Stimulated activated naive B cell treated with anti-CD40 and anti-IgM and Interleukin-4, amounts not matched to agents 10 μg/mL and 1 μg/mL and 100 μg/mL, for 72 hours (primary cell): ENCODE results near the gene SPEF2.

Source experiments
- ATAC-seq, 2 donors: fragments of 150-1000 bp; cut with Tn5 transposase; replicated peaks; 2 replicates each; pipeline ENCODE4 v1.10.0; 2021; ENCODE audit warnings: moderate library complexity in 1 of 2
- DNase-seq: peaks from one replicate; pipeline ENCODE4 v3.0.0; 2021
- H3K27ac Mint-ChIP-seq: one replicate; pipeline ENCODE4 v1.8.0; 2022; ENCODE audit warnings: mild to moderate bottlenecking, mixed read lengths
- H3K27me3 Mint-ChIP-seq, 2 donors: one replicate each; pipeline ENCODE4 v1.8.0; 2022; ENCODE audit warnings: mixed read lengths in 2 of 2
- H3K36me3 Mint-ChIP-seq, 2 donors: one replicate each; pipeline ENCODE4 v1.8.0; 2022; ENCODE audit warnings: mixed read lengths in 2 of 2, mild to moderate bottlenecking in 1 of 2
- H3K4me1 Mint-ChIP-seq, 2 donors: one replicate each; pipeline ENCODE4 v1.8.0; 2022; ENCODE audit warnings: mixed read lengths in 2 of 2, mild to moderate bottlenecking in 1 of 2
- H3K4me3 Mint-ChIP-seq, 2 donors: one replicate each; pipeline ENCODE4 v1.8.0; 2022; ENCODE audit warnings: mild to moderate bottlenecking in 2 of 2, mixed read lengths in 2 of 2, moderate library complexity in 1 of 2
- H3K9me3 Mint-ChIP-seq, 2 donors: one replicate each; pipeline ENCODE4 v1.8.0; 2022; ENCODE audit warnings: mixed read lengths in 2 of 2, mild to moderate bottlenecking in 1 of 2

The SPEF2 gene

GRCh38 chr5:35634326-35634725, 16.7 kb downstream of the SPEF2 start:
- Mint-ChIP-seq H3K27me3 (no peaks in the 10 kb centered on the region), H3K36me3 (peaks cover 23 to 28% of the 10 kb centered on the region in 2 donors), H3K4me3 (no peak overlapping the region), H3K27ac (no peak overlapping the region), H3K9me3 (peaks cover 4 to 10% of the 10 kb centered on the region in 2 donors), H3K4me1 (no peaks in the 10 kb centered on the region)
- ATAC-seq, result no peak
- no peak for DNase-seq

- H3K9me3 Mint-ChIP-seq, result no peaks in the 10 kb centered on the region
- H3K27me3 Mint-ChIP-seq, result no peaks in the 10 kb centered on the region
- H3K36me3 Mint-ChIP-seq, result peaks cover 0 to 6% of the 10 kb centered on the region in 2 donors
- no peak for DNase-seq
- no peak for ATAC-seq
- no peak overlapping the region for H3K4me3 Mint-ChIP-seq
- H3K27ac Mint-ChIP-seq, result no peak overlapping the region
- no peaks in the 10 kb centered on the region for H3K4me1 Mint-ChIP-seq
Observed at GRCh38 chr5:35640623-35641022, 23.0 kb downstream of the SPEF2 start.

GRCh38 chr5:35644543-35644942, 26.9 kb downstream of the SPEF2 start:
- ATAC-seq, result peak in 1 of 2 donors; percentile 20
- no peaks in the 10 kb centered on the region for H3K9me3 Mint-ChIP-seq
- H3K4me1 Mint-ChIP-seq, result no peaks in the 10 kb centered on the region
- H3K36me3 Mint-ChIP-seq, result peaks cover 0 to 2% of the 10 kb centered on the region in 2 donors
- no peak for DNase-seq
- no peak overlapping the region for H3K27ac Mint-ChIP-seq
- H3K27me3 Mint-ChIP-seq, result no peaks in the 10 kb centered on the region
- no peak overlapping the region for H3K4me3 Mint-ChIP-seq

- Mint-ChIP-seq H3K4me3 (no peak overlapping the region), H3K4me1 (no peaks in the 10 kb centered on the region), H3K9me3 (no peaks in the 10 kb centered on the region), H3K27ac (no peak overlapping the region), H3K36me3 (peaks cover 0 to 2% of the 10 kb centered on the region in 2 donors), H3K27me3 (no peaks in the 10 kb centered on the region)
- DNase-seq (no peak), ATAC-seq (no peak)
Observed at GRCh38 chr5:35647128-35647527, 29.5 kb downstream of the SPEF2 start.

- Mint-ChIP-seq H3K4me3 (no peak overlapping the region), H3K36me3 (peaks cover 0 to 2% of the 10 kb centered on the region in 2 donors), H3K9me3 (no peaks in the 10 kb centered on the region), H3K4me1 (no peaks in the 10 kb centered on the region), H3K27ac (no peak overlapping the region), H3K27me3 (no peaks in the 10 kb centered on the region)
- DNase-seq (no peak), ATAC-seq (no peak)
Observed at GRCh38 chr5:35647712-35648111, 30.0 kb downstream of the SPEF2 start.

GRCh38 chr5:35651002-35651756, 33.5 kb downstream of the SPEF2 start:
- H3K36me3 Mint-ChIP-seq, result no peaks in the 10 kb centered on the region
- H3K27ac Mint-ChIP-seq, result no peak overlapping the region
- DNase-seq (peak; percentile 9), ATAC-seq (peak; percentile 73 to 83)
- no peaks in the 10 kb centered on the region for H3K27me3 Mint-ChIP-seq
- H3K4me1 Mint-ChIP-seq, result peaks cover 3 to 13% of the 10 kb centered on the region in 2 donors
- no peaks in the 10 kb centered on the region for H3K9me3 Mint-ChIP-seq
- no peak overlapping the region for H3K4me3 Mint-ChIP-seq

GRCh38 chr5:35656721-35657120, 39.1 kb downstream of the SPEF2 start:
- H3K36me3 Mint-ChIP-seq, result no peaks in the 10 kb centered on the region
- H3K27ac Mint-ChIP-seq, result no peak overlapping the region
- H3K4me1 Mint-ChIP-seq, result peaks cover 3 to 13% of the 10 kb centered on the region in 2 donors
- no peak for ATAC-seq
- H3K4me3 Mint-ChIP-seq, result no peak overlapping the region
- H3K27me3 Mint-ChIP-seq, result no peaks in the 10 kb centered on the region
- DNase-seq, result no peak
- H3K9me3 Mint-ChIP-seq, result no peaks in the 10 kb centered on the region

- no peak overlapping the region for H3K27ac Mint-ChIP-seq
- no peak overlapping the region for H3K4me3 Mint-ChIP-seq
- DNase-seq, result no peak
- no peaks in the 10 kb centered on the region for H3K27me3 Mint-ChIP-seq
- peaks cover 4 to 9% of the 10 kb centered on the region in 2 donors for H3K9me3 Mint-ChIP-seq
- ATAC-seq, result no peak
- H3K4me1 Mint-ChIP-seq, result peaks cover 3 to 13% of the 10 kb centered on the region in 2 donors
- H3K36me3 Mint-ChIP-seq, result peaks cover 3 to 8% of the 10 kb centered on the region in 2 donors
Observed at GRCh38 chr5:35657877-35658276, 40.2 kb downstream of the SPEF2 start.

GRCh38 chr5:35659556-35659955, 41.9 kb downstream of the SPEF2 start:
- H3K27me3 Mint-ChIP-seq, result no peaks in the 10 kb centered on the region

DNA sequence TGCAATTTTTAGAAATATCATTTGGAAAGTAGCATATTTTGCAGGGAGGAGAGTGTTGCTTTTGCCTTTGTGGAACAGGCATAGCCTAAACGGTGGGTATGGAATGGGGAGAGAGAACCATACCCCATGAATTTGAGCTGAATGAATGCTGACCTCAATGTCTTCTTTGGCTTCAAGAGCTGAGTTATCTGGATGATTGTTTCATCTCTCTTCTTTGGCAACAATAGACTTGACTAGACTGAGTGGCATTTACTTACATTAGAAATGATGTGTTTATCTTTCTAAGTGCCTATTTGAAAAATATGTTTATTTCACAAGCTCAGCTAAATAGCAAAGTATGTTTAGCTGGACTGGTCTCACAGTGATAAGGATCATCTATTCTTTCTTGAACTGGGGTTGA, 42.8 kb downstream of the SPEF2 start:
- Mint-ChIP-seq H3K36me3 (peaks cover 7 to 12% of the 10 kb centered on the region in 2 donors), H3K4me1 (peaks cover 6 to 19% of the 10 kb centered on the region in 2 donors), H3K27ac (no peak overlapping the region), H3K27me3 (no peaks in the 10 kb centered on the region), H3K9me3 (peaks cover 4 to 16% of the 10 kb centered on the region in 2 donors), H3K4me3 (no peak overlapping the region)
- ATAC-seq, result no peak
- DNase-seq, result no peak

More at GRCh38 chr5:35659556-35659955, 41.9 kb downstream of the SPEF2 start:
- DNase-seq (no peak), ATAC-seq (no peak)
- Mint-ChIP-seq H3K4me3 (no peak overlapping the region), H3K27ac (no peak overlapping the region), H3K36me3 (peaks cover 7 to 12% of the 10 kb centered on the region in 2 donors), H3K9me3 (peaks cover 4 to 14% of the 10 kb centered on the region in 2 donors), H3K4me1 (peaks cover 4 to 19% of the 10 kb centered on the region in 2 donors)

GRCh38 chr5:35664584-35664983, 46.9 kb downstream of the SPEF2 start:
- Mint-ChIP-seq H3K27ac (no peak overlapping the region), H3K36me3 (peaks cover 7 to 17% of the 10 kb centered on the region in 2 donors), H3K4me1 (peaks cover 8 to 25% of the 10 kb centered on the region in 2 donors), H3K4me3 (no peak overlapping the region), H3K9me3 (peaks cover 4 to 16% of the 10 kb centered on the region in 2 donors), H3K27me3 (no peaks in the 10 kb centered on the region)
- ATAC-seq (no peak), DNase-seq (no peak)

DNA sequence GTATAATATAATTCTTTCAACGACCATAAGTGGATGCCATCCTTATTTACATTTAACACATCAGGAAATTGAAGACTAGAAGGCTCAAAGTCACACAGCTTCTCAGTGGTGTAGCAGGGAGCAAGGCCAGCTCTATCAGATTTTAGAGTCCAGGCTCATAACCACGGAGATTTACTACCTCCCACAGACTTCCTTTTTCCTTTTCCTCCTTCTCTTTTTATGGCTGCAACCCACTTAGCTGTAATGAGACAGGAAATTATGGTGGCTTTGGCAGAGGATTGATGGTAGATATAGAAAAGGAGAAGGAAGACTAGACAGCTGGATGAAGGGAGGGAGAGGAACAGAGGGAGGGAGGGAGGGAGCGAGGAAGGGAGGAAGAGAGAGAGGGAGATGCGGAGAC, 47.4 kb downstream of the SPEF2 start:
- no peak for ATAC-seq
- H3K4me3 Mint-ChIP-seq, result no peak overlapping the region
- DNase-seq, result no peak
- peaks cover 4 to 16% of the 10 kb centered on the region in 2 donors for H3K9me3 Mint-ChIP-seq
- H3K4me1 Mint-ChIP-seq, result peaks cover 8 to 25% of the 10 kb centered on the region in 2 donors
- H3K27me3 Mint-ChIP-seq, result no peaks in the 10 kb centered on the region
- peaks cover 7 to 17% of the 10 kb centered on the region in 2 donors for H3K36me3 Mint-ChIP-seq
- no peak overlapping the region for H3K27ac Mint-ChIP-seq

DNA sequence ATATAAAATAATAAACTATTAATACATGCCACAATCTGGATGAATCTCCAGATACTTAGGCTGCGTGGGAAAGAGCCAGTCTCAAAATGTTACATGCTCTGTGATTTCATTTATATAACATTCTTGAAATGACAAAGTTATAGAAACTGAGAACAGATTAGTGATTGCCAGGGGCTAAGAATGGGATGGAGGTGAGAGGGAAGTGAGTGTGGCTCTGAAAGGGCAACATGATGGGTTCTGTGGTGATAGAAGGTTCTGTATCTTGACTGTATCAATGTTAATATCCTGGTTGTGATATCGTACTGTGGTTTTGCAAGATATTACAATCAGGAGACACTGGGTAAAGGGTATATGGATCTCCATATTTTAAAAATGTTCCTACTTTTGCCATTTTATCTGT, 50.7 kb downstream of the SPEF2 start:
- Mint-ChIP-seq H3K27ac (no peak overlapping the region), H3K27me3 (no peaks in the 10 kb centered on the region), H3K9me3 (peaks cover 0 to 8% of the 10 kb centered on the region in 2 donors), H3K4me3 (no peak overlapping the region), H3K36me3 (peaks cover 4 to 9% of the 10 kb centered on the region in 2 donors), H3K4me1 (peaks cover 8 to 25% of the 10 kb centered on the region in 2 donors)
- DNase-seq (no peak), ATAC-seq (peak; percentile 83 to 88)

GRCh38 chr5:35668794-35669193, 51.1 kb downstream of the SPEF2 start:
- no peaks in the 10 kb centered on the region for H3K27me3 Mint-ChIP-seq
- peaks cover 0 to 8% of the 10 kb centered on the region in 2 donors for H3K9me3 Mint-ChIP-seq
- no peak overlapping the region for H3K27ac Mint-ChIP-seq
- DNase-seq, result no peak
- H3K36me3 Mint-ChIP-seq, result peaks cover 4 to 9% of the 10 kb centered on the region in 2 donors
- ATAC-seq, result peak; percentile 27 to 57
- peak overlapping the region in 1 of 2 donors; percentile 39 for H3K4me3 Mint-ChIP-seq
- peaks cover 8 to 25% of the 10 kb centered on the region in 2 donors for H3K4me1 Mint-ChIP-seq
